Natural killer cell (primary cell): Measurements from ENCODE around the gene UTP4. TPM values are rescaled to one million over a fixed set of nuclear protein-coding genes. Genes with fewer than 3 reads are reported as not detected.

Experiments
- ATAC-seq, 3 donors: fragments of 150-1000 bp in 2 of 3; fragments of 200-7000 bp in 1 of 3; cut with Tn5 transposase; 1 replicate in 1 of 3; 2 replicates in 2 of 3; pipeline ENCODE4 v1.10.0; 2021; ENCODE audit warnings: mild to moderate bottlenecking in 2 of 3, moderate library complexity in 2 of 3
- DNase-seq, 2 donors: peaks; one replicate each; pipeline versions ENCODE4 v3.0.0 to v3.0.0-alpha.2; 2013 to 2021; ENCODE audit warnings: mixed read lengths in 1 of 2
- H3K27ac ChIP-seq: one replicate; pipeline ENCODE4 v1.5.1; 2013; ENCODE audit warnings: mild to moderate bottlenecking, low read length
- H3K27me3 ChIP-seq: one replicate; pipeline ENCODE4 v1.6.1; 2013; ENCODE audit warnings: low read length; ENCODE audit not compliant: control insufficient read depth, insufficient read depth
- H3K36me3 ChIP-seq: one replicate; pipeline ENCODE4 v1.6.1; 2013; ENCODE audit warnings: low read length; ENCODE audit not compliant: control insufficient read depth, insufficient read depth
- H3K4me1 ChIP-seq: one replicate; pipeline ENCODE4 v1.6.1; 2013; ENCODE audit warnings: low read length; ENCODE audit not compliant: control insufficient read depth, insufficient read depth
- H3K4me3 ChIP-seq: one replicate; pipeline ENCODE4 v1.5.1; 2013; ENCODE audit warnings: low read length
- H3K9me3 ChIP-seq: one replicate; pipeline ENCODE4 v1.6.1; 2013; ENCODE audit warnings: low read length; ENCODE audit not compliant: control insufficient read depth, insufficient read depth
- H3K27ac Mint-ChIP-seq, 2 donors: one replicate each; pipeline ENCODE4 v1.8.0; 2022; ENCODE audit warnings: mild to moderate bottlenecking in 2 of 2, mixed read lengths in 2 of 2, moderate library complexity in 1 of 2
- H3K27me3 Mint-ChIP-seq, 2 donors: one replicate each; pipeline ENCODE4 v1.8.0; 2022; ENCODE audit warnings: low read depth in 2 of 2, mixed read lengths in 2 of 2
- H3K36me3 Mint-ChIP-seq: one replicate; pipeline ENCODE4 v1.8.0; 2022; ENCODE audit warnings: mixed read lengths
- H3K4me1 Mint-ChIP-seq, 2 donors: one replicate each; pipeline ENCODE4 v1.8.0; 2022; ENCODE audit warnings: mixed read lengths in 2 of 2
- H3K4me3 Mint-ChIP-seq: one replicate; pipeline ENCODE4 v1.8.0; 2022; ENCODE audit warnings: mild to moderate bottlenecking, moderate library complexity, mixed read lengths
- H3K9me3 Mint-ChIP-seq, 2 donors: one replicate each; pipeline ENCODE4 v1.8.0; 2022; ENCODE audit warnings: mixed read lengths in 2 of 2
- WGBS: methylation state at CpG from one replicate; pipeline ENCODE4 v1.1.7; 2013; ENCODE audit warnings: missing lambda C conversion rate; ENCODE audit not compliant: insufficient coverage; 5-methylcytosine and 5-hydroxymethylcytosine counted together
- intact Hi-C: fragments of 100-400 bp; cut with micrococcal nuclease; formaldehyde crosslinking; loops from one replicate; pipeline ENCODE4 v1.14.2; 2022
- total RNA-seq, 4 donors: library from RNA; stranded (reverse); fragments of 120-200 nt in 1 of 4; gene quantifications; one replicate each; pipeline versions ENCODE4 v1.2.3 to v1.2.4, GENCODE V29; 2013 to 2022
- TF ChIP-seq, protein P1 (sequence below): fragments of 200-600 bp; IDR thresholded peaks from one replicate; pipeline ENCODE4 v1.8.0; 2022; ENCODE audit warnings: antibody characterized with exemption

The UTP4 gene
- total RNA-seq, 3 donors from 2014 or later (not counting 1 experiment from before 2014, with no cell fraction given): 23.2 to 42.6 (median 36.3) TPM

DNA sequence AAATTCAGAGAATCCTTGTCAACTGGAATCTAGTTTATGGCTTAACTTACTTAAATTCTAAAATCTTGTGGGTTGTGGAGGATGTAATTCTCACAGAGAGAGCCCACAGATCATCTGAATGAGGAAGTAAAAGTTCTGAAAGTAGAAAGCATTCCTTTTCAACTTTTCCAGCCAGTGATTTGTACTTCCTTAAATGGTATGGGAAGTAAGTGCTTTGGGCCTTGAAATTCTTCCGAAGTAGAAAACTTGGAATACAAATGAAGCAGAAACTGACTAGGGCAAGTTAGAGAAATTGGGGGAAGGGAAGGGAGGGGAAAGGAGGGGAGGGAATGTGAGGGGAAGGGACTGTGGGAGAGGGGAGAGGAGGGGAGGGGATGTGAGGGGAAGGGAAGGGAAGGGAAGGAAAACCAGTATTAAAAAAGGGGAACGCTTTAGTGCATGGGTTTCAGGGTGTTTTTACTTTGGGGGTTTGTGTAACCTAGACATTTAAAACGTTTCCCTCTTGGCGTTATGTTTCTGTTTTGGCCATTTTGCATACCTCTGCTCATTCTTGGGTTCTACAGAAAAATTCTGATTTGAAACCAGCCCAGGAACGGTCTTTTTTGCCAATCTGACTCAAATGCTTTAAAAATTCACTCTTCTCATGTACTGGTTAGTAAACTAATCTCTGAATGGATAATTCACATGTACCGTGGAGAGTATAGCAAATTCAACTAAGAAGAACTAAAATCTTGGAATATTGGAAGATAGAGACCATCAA lies 39.1 kb downstream of the UTP4 start:
- H3K36me3 Mint-ChIP-seq: no peaks in the 10 kb centered on the region
- H3K4me1 Mint-ChIP-seq: peaks cover 19 to 22% of the 10 kb centered on the region in 2 donors
- no peak overlapping the region for H3K27ac ChIP-seq
- no peak overlapping the region for H3K4me3 Mint-ChIP-seq
- H3K27me3 Mint-ChIP-seq: no peaks in the 10 kb centered on the region
- WGBS: 70% methylated on average over 5 of the region's 6 CpGs
- no peak for ATAC-seq
- peaks cover 6% of the 10 kb centered on the region for H3K4me1 ChIP-seq
- peaks cover 11% of the 10 kb centered on the region for H3K36me3 ChIP-seq
- H3K9me3 ChIP-seq: no peaks in the 10 kb centered on the region
- no peaks in the 10 kb centered on the region for H3K9me3 Mint-ChIP-seq
- H3K4me3 ChIP-seq: no peak overlapping the region
- intact Hi-C loops: no loop called here
- TF ChIP-seq, protein P1, sequence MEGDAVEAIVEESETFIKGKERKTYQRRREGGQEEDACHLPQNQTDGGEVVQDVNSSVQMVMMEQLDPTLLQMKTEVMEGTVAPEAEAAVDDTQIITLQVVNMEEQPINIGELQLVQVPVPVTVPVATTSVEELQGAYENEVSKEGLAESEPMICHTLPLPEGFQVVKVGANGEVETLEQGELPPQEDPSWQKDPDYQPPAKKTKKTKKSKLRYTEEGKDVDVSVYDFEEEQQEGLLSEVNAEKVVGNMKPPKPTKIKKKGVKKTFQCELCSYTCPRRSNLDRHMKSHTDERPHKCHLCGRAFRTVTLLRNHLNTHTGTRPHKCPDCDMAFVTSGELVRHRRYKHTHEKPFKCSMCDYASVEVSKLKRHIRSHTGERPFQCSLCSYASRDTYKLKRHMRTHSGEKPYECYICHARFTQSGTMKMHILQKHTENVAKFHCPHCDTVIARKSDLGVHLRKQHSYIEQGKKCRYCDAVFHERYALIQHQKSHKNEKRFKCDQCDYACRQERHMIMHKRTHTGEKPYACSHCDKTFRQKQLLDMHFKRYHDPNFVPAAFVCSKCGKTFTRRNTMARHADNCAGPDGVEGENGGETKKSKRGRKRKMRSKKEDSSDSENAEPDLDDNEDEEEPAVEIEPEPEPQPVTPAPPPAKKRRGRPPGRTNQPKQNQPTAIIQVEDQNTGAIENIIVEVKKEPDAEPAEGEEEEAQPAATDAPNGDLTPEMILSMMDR: no peak
- DNase-seq: no peak
- no peaks in the 10 kb centered on the region for H3K27me3 ChIP-seq
- no peak overlapping the region for H3K27ac Mint-ChIP-seq

- ATAC-seq: no peak
- intact Hi-C loops: no loop called here
- Histone ChIP-seq H3K9me3 (no peaks in the 10 kb centered on the region), H3K36me3 (no peaks in the 10 kb centered on the region), H3K27ac (no peak overlapping the region), H3K4me3 (no peak overlapping the region), H3K4me1 (peaks cover 4% of the 10 kb centered on the region), H3K27me3 (no peaks in the 10 kb centered on the region)
- no peak overlapping the region for H3K27ac Mint-ChIP-seq
- WGBS: 94% methylated on average over 4 of the region's 4 CpGs
- DNase-seq: no peak
- no peaks in the 10 kb centered on the region for H3K9me3 Mint-ChIP-seq
- TF ChIP-seq, protein P1: no peak
- no peaks in the 10 kb centered on the region for H3K36me3 Mint-ChIP-seq
- H3K4me1 Mint-ChIP-seq: peaks cover 17 to 23% of the 10 kb centered on the region in 2 donors
- no peak overlapping the region for H3K4me3 Mint-ChIP-seq
- no peaks in the 10 kb centered on the region for H3K27me3 Mint-ChIP-seq
These were observed 43.8 kb downstream of the UTP4 start for GRCh38 chr16:69176033-69176800.

DNA sequence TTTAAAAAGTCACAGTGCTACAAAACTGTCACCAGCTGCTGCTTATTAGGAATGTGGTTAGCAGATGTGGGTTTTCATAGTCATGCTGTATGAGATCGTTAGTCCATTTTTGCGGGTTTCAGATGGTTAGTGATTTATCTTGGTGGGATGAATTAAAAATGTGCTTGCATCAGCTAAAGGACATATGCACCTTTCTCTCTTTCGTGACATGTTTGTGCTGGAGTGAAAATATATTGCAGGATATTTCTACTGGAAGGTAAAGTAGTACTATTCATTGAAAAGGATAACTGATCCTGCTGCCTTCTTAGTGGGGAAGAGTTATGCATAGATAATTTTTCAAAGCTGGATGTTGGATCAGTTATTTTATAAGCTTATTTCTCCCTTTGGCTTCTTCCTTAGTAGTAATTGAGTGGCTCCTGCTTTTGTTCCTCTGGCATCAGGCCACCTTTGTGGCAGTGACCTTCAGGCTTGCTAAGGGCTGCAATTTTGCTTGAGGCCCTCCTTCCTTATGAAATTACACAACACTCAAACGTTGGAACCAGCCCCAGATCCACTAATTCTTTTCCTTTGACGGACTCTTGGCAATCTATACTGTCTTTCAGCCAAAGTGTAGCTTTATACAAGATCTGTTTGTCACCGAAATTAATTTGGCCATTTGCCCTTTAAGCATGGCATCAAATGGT lies 47.0 kb downstream of the UTP4 start:
- intact Hi-C loops: no loop called here
- H3K4me1 ChIP-seq: peaks cover 8% of the 10 kb centered on the region
- no peak overlapping the region for H3K4me3 Mint-ChIP-seq
- H3K9me3 Mint-ChIP-seq: no peaks in the 10 kb centered on the region
- DNase-seq (no peak), ATAC-seq (no peak)
- peaks cover 9 to 13% of the 10 kb centered on the region in 2 donors for H3K4me1 Mint-ChIP-seq
- H3K36me3 Mint-ChIP-seq: no peaks in the 10 kb centered on the region
- TF ChIP-seq, protein P1: no peak
- no peaks in the 10 kb centered on the region for H3K27me3 Mint-ChIP-seq
- no peak overlapping the region for H3K4me3 ChIP-seq
- H3K36me3 ChIP-seq: no peaks in the 10 kb centered on the region
- no peak overlapping the region for H3K27ac ChIP-seq
- H3K9me3 ChIP-seq: no peaks in the 10 kb centered on the region
- H3K27me3 ChIP-seq: no peaks in the 10 kb centered on the region
- 32% methylated on average over 6 of the region's 6 CpGs for WGBS
- no peak overlapping the region for H3K27ac Mint-ChIP-seq
